ENCODE measurements around the gene ACD.
A peak's percentile ranks its signal among the peaks of the same experiment; 100 is the strongest.

ACD gene

DNA sequence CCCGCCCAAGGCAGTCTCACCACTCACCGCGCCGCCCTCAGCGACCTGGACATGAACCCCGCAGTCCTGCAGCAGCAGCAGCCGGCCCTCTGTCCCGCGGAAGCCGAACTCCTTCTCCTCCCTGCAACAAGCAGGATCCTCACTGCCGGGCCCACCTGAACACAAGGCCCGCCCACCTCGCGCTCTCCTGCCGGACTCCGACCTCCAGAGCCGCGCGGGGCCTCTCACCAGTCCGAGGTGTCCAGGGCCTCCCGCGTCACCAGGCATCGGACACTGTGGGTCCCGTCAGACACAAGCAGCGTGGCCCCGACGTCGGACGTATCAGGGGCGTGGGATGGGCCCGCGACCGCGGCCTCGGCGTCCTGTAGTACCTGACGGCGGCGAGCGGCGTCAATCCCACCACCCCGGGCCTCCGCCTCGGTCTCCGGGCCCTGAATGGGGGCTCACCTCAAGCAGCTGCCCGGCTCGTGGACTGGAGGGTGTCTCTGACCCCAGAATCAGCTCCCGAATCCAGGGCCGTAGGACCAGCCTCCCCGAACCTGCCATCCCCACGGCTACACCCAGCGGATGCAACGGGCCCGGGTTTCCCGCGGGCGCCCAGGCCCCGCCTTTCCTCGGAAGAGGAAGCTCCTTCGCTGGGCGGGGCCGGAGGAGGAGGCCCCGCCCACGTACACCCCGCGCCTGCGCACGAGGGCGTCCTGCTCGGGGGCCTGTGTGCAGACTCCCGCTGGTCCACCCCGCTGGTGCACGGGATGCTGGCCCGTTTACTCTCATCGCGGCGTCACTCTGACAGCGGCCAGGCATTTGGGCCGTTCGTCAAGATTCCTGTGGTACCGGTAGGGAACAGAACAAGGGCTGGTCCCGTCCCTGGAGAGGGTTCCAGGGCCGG is at the start of gene ACD:
TSS of gene ACD (minus strand) at position 586 of the 889 bp plus-strand sequence. CDS start at position 546, 40 bp downstream.
- peak within 1 kb of the TSS; percentile 62 for H3K4me3 ChIP-seq (ENCODE audit: low read depth, low read length)
- TF ChIP-seq, protein P1, sequence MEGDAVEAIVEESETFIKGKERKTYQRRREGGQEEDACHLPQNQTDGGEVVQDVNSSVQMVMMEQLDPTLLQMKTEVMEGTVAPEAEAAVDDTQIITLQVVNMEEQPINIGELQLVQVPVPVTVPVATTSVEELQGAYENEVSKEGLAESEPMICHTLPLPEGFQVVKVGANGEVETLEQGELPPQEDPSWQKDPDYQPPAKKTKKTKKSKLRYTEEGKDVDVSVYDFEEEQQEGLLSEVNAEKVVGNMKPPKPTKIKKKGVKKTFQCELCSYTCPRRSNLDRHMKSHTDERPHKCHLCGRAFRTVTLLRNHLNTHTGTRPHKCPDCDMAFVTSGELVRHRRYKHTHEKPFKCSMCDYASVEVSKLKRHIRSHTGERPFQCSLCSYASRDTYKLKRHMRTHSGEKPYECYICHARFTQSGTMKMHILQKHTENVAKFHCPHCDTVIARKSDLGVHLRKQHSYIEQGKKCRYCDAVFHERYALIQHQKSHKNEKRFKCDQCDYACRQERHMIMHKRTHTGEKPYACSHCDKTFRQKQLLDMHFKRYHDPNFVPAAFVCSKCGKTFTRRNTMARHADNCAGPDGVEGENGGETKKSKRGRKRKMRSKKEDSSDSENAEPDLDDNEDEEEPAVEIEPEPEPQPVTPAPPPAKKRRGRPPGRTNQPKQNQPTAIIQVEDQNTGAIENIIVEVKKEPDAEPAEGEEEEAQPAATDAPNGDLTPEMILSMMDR (IDR thresholded peaks at IDR 0.05; ENCODE audit: insufficient read depth, low read depth, low read length, missing control alignments), result no peak
- DNase-seq (ENCODE audit: low read depth), result peak; percentile 94

DNA sequence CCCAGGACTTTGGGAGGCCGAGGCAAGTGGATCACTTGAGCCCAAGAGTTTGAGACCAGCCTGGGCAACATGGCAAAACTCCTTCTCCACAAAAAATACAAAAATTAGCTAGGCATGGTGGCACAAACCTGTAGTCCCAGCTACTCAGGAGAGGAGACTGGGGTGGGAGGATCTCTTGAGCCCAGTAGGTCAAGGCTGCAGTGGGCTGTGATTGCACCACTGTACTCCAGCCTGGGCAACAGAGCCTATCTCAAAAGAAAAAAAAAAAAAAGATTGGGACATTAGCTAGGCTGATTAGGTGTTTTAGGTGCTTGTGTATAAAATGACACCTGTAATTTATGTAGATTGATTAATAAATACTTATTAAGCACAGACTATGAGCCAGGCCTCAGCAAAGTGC is 49.0 kb upstream of the ACD start:
- no peak for DNase-seq (ENCODE audit: low read depth)
- H3K4me3 ChIP-seq (ENCODE audit: low read depth, low read length), result no peak overlapping the region
- TF ChIP-seq, protein P1 (IDR thresholded peaks at IDR 0.05; ENCODE audit: insufficient read depth, low read depth, low read length, missing control alignments), result no peak

DNA sequence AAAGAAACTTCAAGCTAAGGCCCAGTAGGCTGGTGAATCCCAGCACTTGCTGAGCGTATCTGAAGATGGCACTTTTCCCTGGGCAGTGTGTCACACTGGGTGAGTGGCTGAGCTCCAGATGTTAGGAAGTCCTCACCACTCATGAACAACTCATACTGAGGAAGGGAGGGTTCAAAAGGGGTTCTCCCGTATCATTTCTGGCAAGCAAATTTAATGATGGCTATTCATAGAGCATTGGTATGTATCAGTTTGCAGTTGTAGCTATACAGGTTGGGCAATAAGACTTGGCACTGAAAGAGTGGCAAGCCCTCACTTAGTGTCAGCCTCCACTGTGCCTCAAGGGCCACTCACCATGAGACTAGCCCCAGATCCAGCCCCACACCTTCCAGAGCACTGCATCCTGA is 48.3 kb upstream of the ACD start:
- DNase-seq (ENCODE audit: low read depth), result no peak
- TF ChIP-seq, protein P1 (IDR thresholded peaks at IDR 0.05; ENCODE audit: insufficient read depth, low read depth, low read length, missing control alignments), result no peak
- no peak overlapping the region for H3K4me3 ChIP-seq (ENCODE audit: low read depth, low read length)

DNA sequence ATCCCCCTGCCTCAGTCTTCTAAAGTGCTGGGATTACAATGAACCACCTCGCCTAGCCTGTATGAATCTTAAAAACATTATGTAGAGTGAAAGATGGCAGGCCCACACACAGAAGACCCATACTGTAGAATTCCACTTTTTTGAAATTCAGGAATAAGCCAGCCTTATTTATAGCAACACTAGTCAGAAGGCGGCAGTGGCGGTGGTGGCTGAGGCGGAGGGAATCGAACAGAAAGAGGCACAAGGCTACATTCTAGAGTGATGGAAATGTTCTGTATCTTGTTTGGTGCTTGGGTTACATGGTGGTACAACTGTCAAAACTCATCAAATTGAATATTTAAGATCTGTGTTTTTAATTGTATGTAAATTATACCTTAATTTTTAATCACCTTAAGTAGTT is 47.7 kb upstream of the ACD start:
- no peak for DNase-seq (ENCODE audit: low read depth)
- TF ChIP-seq, protein P1 (IDR thresholded peaks at IDR 0.05; ENCODE audit: insufficient read depth, low read depth, low read length, missing control alignments), result no peak
- no peak overlapping the region for H3K4me3 ChIP-seq (ENCODE audit: low read depth, low read length)

DNA sequence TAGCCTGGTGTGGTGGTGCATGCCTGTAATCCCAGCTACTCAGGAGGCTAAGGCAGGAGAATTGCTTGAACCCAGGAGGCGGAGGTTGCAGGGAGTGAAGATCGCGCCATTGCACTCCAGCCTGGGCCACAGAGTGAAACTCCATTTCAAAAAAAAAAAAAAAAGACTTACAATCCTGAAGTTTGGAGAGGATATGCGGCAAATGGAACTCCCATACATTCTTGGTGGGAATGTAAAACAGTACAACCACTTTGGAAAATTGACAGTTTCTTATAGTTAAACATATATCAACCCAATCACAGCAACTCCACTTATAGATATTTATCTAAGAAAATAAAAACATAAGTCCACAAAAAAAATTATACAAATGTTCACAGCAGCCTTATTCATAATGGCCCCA is 47.1 kb upstream of the ACD start:
- TF ChIP-seq, protein P1 (IDR thresholded peaks at IDR 0.05; ENCODE audit: insufficient read depth, low read depth, low read length, missing control alignments), result no peak
- H3K4me3 ChIP-seq (ENCODE audit: low read depth, low read length), result no peak overlapping the region
- no peak for DNase-seq (ENCODE audit: low read depth)

DNA sequence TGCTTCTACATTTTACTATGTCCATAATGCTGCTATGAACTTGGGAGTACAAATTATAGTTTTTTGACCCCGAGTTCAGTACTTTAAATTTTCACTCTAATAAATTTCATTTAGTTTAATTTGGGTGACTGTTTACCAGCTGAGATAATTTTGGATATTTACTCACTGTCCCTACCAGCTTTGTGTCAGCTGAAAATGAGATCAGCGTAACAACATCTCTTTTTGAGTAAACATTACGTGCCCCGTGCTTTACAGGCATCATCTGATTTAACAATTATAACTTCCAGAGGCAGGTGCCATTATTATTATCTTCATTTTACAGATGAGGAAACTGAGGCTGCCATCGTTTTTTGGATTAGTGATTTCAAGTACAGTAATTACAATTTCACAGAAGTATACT is 44.0 kb upstream of the ACD start:
- TF ChIP-seq, protein P1 (IDR thresholded peaks at IDR 0.05; ENCODE audit: insufficient read depth, low read depth, low read length, missing control alignments), result no peak
- DNase-seq (ENCODE audit: low read depth), result no peak
- no peak overlapping the region for H3K4me3 ChIP-seq (ENCODE audit: low read depth, low read length)

Measured in GM12865 (cell line).